Inferior parietal cortex (tissue), 1 donor: Measurements from ENCODE around the gene UBQLNL.

Experiments used
- DNase-seq: peaks from one replicate; pipeline ENCODE4 v3.0.0-alpha.2; 2016; ENCODE audit errors: extremely low spot score

UBQLNL gene, protein sequence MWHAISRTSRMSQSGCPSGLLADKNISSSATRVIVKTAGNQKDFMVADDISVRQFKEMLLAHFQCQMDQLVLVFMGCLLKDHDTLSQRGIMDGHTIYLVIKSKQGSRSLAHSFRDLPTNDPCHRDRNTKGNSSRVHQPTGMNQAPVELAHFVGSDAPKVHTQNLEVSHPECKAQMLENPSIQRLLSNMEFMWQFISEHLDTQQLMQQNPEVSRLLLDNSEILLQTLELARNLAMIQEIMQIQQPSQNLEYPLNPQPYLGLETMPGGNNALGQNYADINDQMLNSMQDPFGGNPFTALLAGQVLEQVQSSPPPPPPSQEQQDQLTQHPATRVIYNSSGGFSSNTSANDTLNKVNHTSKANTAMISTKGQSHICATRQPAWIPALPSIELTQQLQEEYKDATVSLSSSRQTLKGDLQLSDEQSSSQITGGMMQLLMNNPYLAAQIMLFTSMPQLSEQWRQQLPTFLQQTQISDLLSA

DNA sequence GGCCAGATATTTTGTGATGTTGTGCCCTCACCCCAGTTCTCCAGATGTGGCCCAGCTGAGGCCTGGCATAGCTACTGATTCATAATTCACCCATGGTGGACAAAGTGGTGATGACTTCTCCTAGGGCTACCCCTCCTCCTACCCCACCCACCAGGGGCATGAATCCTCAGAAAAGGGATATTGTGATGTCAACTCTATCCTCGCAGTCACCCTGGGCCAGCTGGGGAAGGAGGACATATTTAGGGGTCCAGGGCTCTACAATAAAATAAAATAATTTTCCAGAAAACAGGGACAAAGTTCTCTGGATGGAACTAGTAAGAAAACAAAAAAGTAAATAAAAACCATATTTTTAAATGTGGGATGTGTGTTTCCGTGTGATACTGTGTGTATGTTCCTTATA lies at the start of gene UBQLNL:
Gene UBQLNL (minus strand): TSS at position 101 of the 400 bp plus-strand sequence. CDS start 258 bp downstream, outside the sequence.
- DNase-seq: no peak

DNA sequence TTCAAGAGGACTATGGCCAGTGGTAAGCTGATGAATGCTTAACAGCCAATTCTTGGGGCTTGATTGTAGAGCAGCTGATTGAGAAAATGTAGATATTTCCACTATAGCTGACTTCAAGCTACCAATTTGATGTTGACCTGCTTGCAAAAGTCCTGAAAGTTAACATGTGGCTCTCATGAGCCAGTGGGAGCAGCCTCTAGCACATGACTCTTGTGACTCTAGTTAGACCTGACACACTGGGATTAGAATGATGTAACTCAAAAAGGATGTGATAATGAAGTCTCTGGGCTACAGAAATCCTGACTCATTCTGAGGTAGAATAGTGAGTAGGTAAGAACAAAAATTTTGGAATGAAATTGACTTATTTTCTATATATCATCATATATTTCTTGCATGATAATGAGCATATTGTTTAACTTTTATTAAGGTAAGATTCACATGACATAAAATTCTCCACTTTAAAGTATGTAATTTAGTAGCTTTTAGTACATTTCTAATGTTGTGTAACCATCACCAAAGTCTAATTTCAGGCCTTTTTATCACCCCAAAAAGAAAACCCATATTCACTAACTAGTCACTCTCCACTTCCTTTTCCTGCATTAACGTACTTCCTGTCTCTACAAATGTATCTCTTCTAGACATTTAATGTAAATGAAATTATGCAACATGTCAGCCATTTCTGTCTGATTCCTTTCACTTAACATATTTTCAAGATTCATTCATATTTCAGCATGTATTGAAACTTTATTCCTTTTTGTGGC lies 47.9 kb upstream of the UBQLNL start:
- DNase-seq: no peak

DNA sequence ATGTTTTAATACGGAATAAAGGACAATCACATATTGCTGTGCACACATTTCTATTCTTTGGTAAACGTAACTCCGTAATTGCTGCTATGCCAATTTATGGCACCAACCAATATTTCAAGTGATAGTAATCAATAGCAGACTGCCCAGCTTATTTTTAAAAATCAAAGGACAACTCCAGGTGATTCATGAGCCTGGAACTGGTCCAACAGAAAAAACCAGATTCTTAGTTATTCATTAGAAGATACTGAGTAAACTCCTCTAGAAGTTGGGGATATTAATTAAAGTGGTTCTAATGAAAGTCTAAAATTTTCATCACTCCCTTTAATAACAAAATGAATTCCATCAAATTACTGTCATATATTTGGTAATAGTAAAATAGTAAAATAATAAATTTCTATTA lies 41.3 kb upstream of the UBQLNL start:
- no peak for DNase-seq

DNA sequence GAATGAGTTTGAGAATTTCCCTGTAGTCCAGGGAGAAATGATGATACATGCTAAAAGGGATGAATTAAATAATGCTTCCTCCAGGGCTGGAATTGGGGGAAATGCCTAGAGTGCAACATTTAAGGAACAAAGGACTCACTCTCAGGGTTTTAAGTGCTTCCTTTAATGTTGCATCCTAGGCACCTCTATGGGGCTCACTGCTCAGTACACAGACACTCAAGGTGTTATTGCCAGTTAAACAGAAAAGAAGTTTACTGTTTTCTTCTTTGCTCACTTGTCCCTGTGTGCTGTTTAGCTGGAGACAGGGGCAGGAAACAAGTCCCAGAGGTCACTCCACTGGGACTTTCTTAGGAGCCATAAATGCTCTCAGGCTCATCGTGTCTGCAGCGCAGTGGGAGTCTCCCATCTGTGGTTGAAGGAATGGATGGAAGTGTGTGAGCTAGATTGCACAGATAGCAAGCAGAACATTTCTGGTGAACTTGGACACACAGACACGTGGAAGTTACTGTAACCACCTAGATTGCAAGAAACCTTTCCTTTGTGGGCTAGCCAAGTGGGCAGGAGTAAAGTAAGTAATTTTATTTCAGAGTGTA lies 40.2 kb upstream of the UBQLNL start:
- no peak for DNase-seq

DNA sequence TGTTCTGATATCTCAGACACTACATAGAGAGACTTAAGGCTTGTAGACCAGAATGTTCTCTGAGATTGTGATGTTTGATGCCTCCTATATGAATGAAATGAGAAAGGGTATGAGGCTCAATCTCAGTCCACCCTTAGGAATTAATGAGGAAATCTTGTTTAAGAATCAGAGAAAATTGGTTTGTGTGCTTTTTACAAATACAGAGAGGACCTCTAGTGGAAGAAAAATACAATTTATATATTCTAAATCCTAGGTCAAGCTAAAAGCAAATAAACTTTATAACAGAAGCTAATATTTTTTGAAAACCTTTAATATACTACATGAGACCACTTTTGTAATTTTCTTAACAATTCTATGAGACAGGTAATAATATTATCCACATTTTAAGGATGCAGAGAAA lies 36.8 kb upstream of the UBQLNL start:
- no peak for DNase-seq

DNA sequence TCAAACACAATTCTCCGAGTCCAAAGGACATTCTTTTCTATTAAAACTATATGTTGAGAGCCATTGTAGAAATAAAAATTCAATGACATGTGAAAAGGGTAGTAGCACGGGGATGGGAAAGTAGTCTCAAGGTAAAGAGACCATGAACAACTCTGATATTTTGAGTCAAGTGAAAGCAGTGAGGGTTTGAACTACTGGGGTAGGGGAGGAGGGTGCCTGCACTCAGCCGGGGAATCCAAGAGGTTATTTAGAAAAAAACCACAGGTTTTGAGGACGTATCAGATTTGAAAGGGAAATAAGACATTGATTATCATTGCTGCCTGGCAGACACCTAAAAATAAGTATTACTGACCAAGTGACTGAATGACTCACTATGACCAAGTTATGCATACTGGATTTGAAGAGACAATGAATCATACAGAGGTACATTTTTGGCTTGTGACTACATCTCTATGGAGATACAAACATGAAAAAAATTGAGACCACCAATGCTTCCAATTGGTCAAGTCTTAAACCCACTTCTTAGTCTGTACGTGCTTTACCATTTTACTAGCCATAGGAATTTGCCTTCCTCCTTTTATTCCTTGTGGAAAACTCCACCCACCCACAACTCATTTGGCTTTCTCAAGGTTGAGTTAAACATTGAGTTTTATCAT lies 34.1 kb upstream of the UBQLNL start:
- no peak for DNase-seq

DNA sequence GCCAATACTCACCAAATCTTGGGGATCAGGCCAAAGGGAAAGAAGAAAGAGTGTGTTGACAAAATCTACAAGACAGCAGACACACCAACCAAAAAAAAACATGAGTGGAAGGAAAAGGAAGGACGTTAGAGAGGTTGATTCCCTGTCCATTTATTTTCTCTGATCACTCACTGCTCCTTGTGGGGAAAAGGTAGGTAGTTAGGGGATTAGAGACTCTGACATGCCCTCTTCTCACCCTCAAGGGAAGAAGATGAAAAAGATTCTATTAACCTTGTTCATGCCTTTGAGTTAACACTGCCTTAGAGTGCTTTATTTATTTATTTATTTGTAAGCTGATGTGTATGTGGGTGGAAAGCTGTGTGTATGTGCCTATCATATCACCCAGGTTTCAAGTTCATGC lies 31.9 kb upstream of the UBQLNL start, which contains the start of gene OR52H1:
Gene OR52H1 (minus strand): TSS at position 101 of the 400 bp plus-strand sequence. CDS start 3,035 bp downstream, outside the sequence.
- DNase-seq: no peak

DNA sequence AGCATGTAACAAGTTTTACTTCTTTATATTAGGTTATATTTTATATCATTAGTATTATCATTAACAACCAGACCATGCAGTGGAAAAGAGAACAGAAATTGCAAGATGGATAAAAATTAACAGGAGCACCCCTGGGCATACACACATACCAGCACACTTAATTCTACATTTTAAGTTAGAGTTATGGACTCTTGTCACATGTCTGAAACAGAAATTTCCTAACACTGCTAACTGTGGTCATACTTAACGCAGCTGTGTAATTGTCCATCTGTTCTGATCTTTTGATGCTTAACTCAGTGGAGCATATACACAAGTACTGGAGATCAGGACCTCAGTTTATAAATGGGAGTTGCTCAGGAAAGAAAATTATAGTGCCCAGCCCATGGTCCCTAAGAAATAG lies 31.5 kb upstream of the UBQLNL start:
- DNase-seq: no peak

DNA sequence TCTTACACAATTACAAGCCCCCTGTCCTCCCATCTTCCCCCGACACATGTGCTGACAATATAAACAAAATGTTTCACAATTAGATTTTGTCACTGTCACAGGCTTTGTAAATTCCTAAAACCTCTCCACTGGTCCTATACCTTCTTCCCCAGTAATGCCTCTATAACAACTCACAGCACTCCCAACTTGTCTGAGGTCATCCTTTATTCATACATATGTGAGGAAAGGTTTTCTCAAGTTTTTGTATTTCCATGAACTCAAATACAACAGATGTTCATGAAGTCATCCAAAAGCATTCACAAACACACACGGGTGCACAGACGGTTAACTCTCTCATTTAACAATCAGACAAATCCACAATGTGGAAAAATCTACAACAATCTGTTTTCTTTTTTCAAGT lies 30.0 kb upstream of the UBQLNL start:
- DNase-seq: no peak

DNA sequence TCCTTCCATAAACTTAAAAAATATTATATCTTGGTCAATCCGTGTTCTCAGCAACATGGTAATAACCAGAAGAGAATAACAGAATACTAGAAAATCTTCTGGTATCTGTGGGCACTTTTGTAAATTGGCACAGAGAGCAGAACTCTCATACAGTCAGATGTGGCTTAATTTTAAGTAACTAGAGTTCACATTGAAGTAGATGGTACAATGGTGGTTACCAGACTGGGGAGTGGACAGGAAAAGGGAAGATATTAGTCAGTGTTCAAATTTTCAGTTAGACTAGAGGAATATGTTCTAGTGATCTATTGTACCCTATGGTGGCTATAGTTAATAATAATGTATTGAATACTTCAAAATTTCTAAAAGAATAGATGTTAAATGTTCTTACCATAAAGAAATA lies 24.9 kb upstream of the UBQLNL start:
- DNase-seq: no peak

DNA sequence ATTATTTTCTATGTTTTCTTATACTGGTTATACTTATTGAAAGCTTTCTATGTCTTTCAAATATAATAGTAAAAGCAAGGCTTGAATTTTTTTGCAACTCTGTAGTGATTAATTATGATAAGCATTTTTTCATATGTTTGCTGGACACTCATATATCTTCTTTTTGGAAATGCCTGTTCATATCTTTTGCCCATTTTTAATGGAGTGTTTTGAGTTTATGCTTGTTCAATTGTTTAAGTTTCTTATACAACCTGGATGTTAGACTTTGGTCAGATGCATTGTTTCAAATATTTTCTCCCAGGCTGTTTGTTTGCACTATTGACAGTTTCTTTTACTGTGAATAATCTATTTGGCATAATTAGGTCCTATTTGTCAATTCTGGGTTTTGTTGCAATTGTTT lies 20.0 kb upstream of the UBQLNL start:
- no peak for DNase-seq

DNA sequence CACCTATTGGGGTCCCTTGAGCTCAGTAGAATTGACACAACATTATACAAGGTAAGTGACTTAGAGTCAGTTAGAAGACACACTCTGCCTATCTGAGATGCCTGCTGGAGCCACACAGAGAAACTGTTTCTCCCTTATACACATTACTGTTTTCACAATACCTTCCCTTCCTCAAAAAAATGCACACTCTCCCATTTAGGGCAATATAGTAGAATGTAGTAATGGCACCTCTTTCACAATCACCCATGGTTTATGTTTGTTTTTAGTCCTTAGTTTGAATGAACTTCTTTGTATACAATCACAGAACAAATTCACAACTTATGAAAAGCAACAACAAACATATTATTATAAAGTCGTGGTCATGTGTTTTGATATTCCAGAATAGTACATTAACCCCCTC lies 17.5 kb upstream of the UBQLNL start:
- no peak for DNase-seq

DNA sequence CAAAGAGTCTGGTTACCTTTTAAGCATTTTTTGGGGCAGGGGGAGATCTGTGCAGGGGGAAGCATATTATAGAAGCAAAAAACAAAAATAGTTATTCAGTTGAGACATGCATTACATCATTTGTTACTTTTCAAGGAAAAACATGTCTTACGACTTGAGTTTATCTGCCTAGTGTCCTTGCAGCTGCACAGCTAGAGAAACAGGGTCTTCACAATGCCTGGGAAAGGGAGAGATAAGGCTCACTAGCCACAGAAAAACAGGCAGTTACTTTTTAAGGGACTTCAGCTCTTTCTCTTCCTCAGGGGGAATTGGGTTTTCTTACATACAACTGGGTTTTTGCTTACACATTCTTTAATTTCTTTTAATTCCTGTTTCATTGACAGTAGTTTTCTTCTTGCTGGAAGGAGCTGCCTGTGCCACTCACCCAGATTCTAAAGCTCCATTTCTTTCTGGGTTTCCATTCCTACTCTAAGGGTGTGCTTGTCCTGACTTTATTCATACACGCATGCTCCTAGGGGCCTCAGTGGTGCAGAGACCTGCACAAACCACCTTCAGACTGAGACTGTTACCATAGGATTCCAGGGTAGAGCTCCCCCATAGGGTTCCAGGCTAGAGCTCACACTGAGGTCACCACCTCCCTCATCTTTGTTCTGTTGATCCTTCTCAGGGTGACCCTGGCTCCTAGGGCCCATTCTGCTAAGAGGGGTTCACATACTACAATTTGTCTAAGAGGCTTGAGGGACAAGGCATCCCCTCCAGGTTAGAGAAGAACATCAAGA lies 14.7 kb upstream of the UBQLNL start:
- no peak for DNase-seq

DNA sequence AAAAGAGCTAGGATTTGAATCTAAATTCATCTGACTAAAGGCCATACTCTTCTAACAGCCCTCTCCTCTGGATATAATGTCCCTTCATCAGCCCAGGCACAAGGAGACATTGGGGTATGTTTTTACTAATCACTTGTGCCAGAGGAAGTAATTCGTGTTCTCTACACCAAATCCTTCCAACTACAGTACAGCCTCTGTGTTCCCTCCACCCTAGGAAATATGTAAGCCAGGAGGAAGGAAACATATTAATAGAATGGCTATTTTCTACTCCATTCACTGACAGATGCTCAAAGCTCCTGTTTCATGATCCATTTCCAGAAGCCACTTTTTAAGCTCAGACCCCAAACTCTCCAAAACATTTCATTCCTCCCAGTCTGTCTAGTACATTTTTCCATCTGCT lies 12.0 kb upstream of the UBQLNL start:
- DNase-seq: no peak

DNA sequence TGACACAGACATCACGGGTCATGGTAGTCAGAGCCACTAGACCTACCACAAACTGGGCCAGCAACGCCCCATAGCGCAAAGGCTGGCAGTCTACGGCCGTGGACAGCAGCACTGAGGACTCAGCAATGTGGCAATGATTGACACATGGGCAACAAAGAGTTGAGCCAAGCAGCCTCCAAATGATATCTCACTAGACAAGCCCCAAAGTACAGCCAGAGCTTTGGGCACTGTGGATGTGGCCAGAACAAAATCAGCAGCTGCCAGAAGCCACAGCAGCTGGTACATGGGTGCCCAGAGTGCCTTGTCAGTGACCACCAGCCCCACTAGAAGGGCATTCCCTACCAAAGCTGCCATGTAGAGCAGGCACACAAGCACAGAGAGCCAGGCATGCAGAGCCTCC lies 11.2 kb upstream of the UBQLNL start:
- no peak for DNase-seq

DNA sequence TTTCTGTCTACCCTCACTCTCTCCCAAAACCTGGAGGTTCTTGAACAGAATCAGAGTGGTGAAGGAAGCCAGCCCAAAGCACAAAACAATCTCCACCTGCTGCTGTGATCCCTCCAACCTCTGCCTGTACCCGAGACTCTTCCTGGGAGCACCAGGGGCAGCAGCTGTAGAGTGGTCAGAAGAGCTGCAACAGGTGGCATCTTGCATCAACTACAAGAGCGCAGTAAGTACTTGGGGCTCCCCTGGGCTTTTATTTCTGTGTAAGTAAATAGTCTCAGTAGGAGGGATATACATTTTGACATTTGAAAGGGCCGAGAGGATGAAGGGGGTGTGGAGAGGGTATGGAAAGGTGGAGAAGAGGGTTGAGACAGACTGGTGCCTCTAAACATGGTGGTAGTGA lies 8.3 kb upstream of the UBQLNL start:
- no peak for DNase-seq

DNA sequence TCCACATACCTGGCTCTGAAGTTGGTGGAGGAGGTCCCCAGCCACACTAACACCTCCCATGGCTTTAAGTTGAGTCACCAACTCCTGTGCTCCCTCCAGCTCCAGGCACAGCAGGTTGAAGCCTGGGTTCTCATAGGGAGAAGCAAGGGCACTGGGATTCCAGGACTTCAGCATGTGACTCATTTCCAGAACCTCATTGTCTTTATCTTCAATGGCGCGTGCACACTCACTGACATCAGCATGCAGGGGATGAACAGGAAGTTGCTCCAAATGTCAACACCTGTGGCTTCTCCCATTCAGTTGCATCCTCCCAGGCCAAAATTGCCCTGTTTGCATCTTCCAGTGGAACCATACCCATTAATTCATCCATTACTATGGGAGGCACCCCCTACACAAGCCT lies 5.8 kb upstream of the UBQLNL start:
- no peak for DNase-seq

DNA sequence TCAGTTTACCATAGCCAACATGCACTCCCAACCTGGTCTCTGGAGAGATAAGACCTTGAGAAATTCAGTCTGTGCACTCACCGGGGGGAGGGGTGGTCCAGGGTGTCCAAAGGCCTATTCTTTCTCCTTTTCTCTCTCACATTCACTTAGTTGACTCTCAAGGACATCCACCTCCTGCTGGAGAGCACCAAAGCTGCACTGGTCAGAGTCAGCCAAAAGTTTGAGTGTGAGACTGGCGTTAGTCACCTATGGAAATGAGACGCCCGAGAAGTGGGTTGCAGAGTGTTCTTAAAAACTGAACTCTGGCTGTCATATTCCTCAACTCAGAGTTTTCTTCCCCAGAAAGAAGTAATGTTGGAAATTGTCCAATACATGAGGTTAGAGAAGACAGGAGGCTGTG lies 5.0 kb upstream of the UBQLNL start:
- no peak for DNase-seq

DNA sequence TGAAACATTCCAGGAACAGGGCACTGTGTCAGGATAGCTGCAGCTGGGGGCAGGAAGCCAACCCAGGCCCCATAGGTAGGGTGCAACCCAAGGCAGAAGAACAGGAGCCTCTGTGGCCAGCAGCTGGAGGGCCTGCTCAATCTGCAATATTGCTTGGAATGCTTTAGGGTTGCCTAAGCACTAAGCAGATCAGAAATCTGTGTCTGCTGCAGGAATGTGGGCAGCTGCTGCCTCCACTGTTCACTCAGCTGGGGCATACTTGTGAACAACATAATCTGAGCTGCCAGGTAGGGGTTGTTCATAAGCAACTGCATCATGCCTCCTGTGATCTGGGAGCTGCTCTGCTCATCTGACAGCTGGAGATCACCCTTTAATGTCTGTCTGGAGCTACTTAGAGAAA lies 1.7 kb downstream of the UBQLNL start:
- DNase-seq: no peak

DNA sequence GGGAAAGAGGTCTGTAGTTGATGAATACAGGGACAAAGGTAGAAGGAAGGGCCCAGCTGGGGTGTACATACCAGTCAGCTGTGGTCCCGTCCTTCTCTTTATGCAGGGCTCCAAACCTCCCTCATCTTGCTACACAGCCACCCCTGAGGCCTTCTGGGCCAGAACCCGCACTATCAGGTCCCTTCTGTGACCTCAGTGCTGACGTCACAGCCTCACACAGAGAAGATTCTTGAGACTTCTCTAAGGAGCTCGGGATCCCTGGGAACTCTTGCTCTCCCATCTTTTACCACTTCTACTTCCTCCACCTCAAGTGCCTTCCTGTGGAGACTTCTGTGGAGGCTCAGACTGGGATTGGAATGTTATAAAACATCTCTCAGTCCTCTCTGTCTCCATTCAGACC lies 6.7 kb downstream of the UBQLNL start, which contains the start of gene UBQLN3:
Gene UBQLN3 (minus strand): TSS at position 155 of the 400 bp plus-strand sequence. CDS start 399 bp downstream, outside the sequence.
- no peak for DNase-seq

DNA sequence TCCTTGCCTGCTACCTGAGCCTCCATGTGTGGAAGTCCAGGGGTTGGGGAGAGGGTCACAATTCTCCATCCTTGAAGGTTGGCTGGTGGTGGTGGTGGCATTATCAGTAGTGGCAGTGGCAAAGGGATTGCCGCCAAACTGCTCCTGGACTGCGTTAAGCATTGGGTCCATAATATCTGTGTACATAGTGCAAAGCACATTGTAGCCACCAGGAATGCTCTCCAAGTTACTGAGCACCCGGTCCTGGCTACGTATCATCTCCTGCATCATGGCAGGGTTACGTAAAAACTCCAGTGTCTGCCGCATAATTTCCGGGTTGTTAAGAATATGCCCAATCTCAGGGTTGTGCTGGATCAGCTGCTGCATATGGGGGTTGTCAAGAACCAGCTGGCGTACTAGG lies 7.9 kb downstream of the UBQLNL start:
- DNase-seq: no peak
